Dedifferentiated amniotic fluid mesenchymal stem cell (primary cell): ENCODE measurements around the gene MN1.

Source experiments
- DNase-seq: peaks from one replicate; pipeline ENCODE4 v3.0.0-alpha.2; 2016; ENCODE audit errors: extremely low spot score

Gene MN1

DNA sequence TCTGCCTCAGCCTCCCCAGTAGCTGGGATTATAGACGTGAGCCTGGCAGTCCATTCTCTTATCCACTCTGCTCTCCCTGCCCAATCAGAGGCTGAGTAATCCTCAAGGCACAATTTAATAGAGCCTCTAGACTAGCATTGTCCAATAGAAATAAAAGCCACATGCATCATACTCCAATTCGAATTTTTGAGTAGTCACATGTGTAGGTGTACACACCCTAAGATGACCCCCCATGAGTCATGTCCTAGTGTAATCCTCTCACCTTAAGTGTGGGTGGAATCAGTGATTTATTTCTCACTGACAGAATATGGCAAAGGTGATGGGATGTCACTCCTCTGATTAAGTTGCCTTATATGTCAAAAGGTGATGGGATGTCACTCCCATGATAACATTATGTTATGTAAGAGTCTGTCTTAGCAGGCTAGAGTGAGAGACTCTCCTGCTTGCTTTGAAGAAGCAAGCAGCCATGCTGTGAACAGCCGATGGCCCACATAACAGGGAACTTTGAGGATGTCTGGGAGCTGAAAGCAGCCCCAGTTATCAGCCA is 61.3 kb downstream of the MN1 start:
- no peak for DNase-seq

DNA sequence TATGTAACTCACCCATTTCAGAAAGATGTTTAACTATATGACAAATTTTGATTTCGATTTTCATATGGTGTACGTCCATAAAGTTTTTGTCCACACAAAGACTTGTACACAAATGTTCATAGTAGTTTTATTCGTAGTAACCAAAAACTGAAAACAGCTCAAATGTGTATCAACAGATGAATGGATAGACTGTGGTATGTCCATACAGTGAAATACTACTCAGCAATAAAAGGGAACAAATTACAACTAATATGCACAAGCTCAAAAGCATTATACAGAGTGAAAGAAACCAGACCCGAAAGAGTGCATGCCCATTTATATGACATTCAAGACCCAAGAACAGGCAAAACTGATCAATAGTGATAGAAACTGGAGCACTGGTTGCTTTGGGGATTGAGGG is 64.0 kb downstream of the MN1 start:
- DNase-seq: no peak

DNA sequence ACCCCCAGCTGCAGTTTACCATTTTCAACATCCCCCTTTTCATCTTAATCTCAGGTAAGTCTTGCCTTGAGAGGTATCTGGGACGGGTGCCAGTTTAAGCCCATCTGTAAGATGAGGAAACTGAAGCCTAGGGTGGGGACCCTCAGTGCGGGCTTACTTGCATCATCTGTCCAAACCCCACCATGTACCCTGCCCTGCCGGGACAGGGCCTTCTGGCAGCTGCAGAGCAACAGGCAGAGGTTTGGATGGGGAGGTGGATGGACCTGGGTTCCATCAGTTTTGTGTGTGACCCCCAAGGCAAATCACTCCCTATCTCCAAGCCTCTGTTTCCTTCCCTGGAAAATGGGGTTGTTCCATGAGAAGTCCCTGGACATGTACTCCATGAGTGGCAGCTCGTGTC is 67.5 kb downstream of the MN1 start:
- DNase-seq: no peak

DNA sequence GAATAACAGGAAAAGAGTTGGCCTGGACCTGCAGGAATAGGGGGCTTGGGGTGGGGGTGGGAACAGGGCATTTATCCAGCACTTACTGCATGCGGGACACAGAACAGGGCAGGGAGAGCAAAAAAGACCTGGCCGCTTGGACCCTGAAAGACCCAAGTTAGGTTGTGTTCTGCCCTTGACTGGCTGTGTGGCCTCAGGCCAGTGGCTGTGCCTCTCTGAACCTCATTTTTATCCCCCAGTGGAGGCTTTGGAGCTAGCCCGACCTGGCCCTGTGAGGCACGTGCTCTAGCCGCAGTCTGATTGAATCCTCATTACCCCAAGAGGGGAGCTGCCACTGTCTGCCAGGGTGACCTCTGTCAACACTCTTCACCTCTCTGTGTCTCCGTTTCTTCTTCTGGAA is 68.7 kb downstream of the MN1 start:
- DNase-seq: no peak

DNA sequence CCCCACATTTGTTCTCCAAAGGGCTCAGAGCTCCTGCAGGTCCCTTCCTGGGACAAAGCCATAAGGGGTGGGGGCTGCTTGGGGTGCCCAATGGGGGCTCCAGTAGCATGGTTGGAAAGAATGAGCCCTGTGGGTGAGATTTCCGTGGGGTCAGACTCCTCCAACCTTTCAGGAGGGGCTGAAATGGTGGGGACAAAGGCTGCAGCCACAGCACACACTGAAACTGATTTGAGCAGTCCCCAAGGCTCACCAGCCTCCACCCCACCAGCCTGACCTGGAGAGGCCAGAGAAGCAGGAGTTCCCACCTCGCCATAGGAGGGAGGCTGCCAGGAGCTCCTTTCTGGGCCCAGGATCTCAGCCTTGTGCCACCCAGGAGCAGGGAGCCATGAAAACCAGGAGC is 69.2 kb downstream of the MN1 start:
- DNase-seq: no peak

DNA sequence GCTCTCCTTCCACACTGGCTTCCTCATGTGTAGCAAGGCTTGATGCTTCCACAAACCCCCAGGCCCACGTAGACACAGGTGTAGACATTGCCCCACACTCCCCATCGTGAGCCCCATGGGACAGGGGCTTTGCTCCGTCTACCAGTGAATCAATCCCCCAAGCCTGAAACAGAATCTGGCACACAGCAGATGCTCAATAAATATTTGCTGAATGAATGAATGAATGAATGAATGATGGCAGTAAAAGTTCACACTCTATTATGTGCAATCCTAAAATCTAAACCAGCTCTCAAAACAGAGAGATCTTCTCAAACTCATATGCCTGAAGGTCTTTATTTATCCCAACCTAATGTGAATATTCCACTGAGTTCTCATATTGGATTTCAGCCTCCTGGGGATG is 69.9 kb downstream of the MN1 start:
- no peak for DNase-seq

DNA sequence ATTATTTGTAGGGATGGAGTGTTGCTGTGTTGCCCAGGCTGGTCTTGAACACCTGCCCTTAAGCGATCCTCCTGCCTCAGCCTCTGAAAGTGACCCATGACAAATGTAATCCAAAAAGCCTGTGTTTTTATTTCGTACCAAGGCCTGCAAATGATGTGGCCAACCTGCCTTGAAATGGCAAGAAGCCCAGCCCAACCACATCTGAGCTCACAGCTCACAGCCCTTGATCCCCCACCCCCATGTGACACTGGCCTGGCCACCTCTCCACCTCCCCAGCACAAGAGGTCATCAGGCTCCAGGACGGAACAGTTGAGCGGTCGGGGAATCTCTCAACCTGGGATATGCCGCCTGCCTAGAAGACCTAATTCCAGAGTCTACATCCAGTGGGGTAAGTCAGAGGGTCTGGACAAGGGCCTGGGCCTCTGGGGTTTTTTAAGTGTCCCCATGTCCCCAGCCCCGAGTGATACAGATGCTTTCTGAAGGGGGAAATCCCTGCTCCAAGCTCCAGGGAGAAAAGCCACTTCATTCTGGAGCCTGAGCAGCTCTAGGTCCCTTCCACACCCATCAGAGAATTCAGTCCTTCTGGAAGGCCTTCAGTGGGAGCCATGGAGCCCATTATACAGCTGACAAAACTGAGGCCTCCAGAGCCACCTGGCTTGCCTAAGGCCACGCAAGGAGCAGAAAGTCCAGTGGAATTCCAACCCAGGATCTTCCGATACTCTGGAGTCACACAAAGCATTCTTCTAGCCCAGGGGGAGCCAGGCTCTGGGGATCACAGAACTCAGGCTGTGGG is 70.7 kb downstream of the MN1 start:
- no peak for DNase-seq

DNA sequence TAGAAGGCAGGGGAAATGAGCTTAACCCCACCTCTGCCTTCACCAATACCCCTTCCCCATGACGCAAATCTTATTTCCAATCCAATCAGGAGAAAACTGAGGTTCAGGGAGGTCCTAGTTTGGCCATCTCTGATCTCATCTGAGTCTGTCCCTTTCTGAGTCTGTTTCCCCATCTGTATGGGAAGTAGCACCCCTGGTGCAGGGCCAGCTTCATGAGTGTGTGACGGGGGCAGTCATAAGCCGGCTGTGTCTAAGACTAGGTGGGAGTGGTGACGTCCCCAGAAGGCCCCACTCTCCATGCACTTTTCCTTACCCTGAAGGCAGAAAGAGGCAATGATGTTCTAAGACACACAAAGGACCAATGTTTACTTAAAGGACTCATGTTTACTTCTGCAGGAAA is 72.3 kb downstream of the MN1 start:
- no peak for DNase-seq

DNA sequence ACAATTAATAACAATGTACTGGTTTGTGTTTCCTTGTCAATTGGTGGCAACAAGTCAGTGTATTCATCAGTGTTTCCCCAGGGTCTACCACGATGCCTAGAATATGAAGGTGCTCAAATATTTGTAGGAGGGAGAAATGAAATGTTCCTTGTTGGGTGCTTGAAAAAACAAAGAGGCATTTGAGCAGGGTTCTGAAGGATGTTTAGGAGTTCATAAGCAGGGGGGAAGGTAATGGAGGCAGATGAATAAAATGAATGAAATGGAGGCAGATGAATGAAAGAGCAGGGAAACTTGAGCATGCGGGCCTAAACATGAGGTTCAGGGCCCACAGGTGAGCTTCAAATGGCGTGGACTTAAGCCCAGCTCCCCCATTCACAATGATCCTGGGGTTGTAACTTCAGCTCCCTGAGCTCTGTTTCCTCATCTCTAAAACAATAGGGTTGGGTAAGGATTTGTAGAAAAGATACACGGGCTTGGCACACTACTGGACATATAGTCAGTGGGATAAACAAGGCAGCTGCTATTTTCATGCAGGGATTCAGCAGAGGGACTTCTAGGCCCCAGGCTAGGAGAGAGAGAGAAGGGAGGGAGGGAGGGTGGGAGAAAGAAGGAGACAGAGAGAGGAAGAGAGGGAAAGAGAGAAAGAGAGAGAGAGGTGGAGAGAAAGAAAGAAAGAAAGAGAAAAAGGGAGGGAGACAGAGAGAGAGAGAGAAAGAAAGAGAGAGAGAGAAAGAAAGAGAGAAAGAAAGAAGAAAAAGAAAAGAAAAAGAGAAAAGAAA is 73.7 kb downstream of the MN1 start:
- no peak for DNase-seq

DNA sequence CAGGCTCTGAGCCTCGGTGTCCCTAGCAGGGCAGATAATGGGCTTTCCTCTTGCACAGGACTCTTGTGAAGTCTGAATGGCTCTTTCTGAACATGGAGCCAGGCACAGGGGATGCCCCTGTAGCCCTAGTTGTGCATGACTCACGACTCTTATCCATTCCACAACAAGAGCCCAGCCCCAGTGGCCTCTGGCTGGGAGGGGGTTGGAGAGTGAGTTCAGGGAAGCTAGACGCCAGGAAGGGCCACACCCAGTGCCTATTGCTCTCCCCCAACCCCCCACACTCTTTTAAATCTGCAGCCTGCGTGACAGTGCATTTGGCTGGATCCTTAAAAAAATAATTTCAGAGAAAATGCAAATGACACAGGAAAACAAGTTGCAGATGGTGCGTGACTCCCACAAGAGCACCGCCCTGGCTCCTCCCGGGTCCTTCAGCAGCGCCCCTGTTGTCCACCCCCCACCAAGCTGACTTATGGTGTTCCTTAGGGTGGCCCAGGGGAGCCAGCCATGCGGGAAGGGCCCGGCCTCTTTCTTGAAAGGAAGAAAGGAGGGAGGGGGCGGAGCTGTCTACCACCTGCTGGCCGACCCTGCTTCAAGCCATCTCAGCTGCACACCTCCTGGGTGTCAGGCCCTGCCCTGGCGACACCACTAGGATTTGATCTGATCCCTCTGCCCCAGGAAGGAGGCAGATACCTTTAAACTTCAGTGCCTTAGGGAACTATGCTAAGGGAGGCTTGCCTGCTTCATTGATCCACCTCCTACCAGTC is 74.7 kb downstream of the MN1 start:
- DNase-seq: peak; percentile 95

DNA sequence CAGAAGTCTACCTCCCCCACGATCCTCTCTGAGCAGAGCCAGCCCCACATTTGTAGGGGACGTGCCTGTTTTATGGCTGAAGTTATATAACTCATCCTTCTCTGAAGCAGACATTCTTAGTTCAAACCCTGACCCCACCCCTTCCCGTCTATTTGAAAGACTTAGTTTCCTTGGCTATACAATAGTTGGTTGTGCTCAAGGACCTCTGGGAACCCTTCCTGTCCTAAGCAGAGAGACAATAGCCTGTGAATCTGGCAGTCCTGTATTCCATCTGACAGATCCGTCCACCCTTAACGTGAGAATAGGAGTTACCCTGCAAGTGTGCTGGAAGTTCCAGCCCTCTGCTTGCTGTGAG is 75.2 kb downstream of the MN1 start:
- DNase-seq: no peak

DNA sequence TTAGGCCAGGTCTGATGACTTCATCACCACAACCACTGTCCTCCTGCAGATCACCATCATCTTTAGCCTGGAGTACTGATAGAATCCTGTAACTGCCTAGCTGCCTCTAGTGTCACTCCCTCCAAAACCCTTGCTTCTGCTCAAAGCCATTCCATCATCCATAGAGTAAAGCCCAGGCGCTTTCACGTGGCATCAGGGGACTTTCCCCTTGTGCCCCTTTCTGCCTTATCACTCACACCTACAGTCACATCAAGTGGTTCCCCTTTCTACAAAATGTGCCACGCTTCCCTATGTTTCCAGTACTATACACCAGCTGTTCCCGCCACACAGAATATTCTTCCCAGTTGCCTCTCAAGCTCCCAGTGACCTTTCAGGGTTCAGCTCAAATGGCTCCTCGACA is 75.9 kb downstream of the MN1 start:
- DNase-seq: no peak

DNA sequence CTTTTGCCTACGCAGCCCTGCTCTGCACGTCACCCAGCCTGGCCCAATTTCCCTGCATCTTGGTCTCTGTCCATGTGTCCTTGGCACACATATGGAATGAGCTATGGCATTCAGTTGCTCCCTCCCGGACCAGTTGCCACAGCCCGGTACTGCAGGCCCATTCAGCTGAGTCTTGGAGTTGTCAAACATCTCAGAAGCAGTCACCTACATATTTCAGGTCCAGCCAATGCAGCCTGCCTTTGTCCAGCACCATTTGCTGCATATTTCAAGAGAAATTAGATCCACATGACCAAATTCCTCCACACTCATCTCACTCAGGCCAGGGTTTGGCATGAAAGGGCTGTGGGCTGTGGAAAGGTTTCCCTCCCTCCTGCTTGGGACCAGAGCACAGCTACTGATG is 76.8 kb downstream of the MN1 start:
- DNase-seq: peak; percentile 60

DNA sequence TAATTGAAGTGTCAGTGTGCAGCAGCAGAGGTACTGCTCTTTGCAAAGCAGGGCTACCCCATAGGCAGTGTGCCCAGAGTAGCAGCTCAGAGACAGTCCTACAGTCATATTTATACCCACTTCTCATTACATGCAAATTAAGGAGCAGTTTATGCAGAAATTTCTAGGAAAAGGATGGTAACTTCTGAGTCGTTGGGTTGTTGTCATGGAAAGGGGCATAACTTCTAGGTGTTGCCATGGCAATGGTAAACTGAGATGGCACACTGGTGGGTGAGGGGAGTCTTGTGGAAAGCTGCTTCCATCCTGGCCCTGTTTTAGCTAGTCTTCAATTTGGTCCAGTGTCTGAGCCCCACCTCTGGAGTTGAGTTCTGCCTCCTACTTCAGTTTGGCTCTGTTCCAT is 77.4 kb downstream of the MN1 start:
- peak; percentile 22 for DNase-seq

DNA sequence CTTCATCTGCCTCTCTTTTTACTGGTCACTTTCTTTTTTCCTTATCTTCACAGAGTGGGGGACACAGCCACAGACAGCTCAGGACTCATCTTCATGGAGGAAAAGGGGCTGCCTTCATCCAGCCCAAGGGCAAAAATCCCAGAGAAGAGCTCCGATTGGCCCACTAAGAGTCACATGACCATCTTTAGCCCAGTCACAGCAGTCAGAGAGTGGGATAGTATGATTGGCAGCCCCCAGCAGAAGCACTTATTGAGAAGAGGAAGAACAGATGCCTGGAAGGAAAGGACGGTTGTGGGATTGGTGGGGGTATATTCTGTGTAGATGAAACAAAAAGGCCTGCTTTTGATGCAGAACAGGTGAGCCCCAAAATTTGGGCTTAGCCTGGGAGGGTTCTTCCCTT is 77.8 kb downstream of the MN1 start:
- no peak for DNase-seq

DNA sequence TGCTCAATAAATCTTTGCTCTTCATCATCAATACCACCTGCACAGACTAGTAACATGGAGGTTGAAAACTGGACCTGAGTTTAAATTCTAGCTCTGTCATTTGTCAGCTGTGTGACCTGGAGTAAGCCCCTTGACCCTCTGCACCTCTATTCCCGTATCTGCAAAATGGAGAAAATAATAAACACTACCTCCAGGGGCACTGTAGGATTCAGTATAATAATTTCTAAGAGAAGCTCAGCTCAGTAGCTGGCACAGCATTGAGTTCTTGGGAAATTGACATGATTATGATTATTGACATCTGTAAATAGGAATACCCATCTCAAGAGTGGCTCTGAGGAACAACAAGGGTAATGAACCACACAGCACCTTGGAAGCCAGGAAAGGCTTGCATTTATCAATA is 78.4 kb downstream of the MN1 start:
- DNase-seq: no peak

DNA sequence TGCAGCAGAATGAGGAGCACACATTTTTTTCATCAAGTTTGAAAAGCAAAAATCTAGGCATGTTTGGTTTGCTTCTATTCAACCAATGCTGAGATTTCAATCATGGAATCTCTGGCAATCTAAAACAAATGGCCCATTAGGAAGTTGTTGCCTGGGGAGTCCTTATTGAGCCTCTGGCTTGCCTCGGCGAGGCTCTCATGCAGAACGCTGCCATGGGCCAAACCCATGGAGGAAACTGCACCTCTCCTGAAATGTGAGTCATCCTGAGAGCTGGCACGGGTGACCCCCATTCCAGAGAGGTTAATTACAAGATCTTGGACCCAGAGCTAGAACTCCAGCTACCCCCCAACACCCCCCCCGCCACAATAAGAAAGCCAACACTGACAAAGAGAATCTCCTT is 80.7 kb downstream of the MN1 start:
- peak; percentile 20 for DNase-seq

DNA sequence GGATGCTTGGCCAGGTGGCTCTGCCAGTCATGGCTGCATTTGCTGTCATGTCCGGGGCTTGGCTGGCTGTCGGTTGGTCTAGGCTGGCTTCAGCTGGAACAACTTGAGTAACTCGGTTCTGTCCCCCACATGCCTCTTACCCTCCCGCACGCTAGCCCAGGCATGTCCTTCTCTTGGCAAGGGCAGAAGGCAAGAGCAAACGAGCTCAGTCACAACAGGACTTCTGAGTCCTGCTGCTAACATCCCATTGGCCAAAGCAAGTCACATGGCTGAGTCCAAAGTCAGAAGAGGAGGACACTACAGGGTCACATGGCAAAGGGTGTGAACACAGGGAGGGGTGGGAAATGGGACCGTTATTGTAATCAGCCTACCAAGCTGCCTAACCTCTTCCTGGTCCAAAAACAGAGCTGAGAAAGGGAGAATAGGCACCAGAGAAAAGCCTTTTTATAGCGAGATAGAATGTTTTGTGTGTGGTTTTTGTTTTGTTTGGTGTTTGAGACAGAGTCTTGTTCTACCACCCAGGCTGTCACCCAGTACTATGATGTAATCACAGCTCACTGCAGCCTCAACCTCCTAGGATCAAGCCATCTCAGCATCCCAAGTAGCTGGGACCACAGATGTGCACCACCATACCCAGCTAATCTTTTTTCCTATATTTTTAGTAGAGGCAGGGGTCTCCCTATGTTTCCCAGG is 81.9 kb downstream of the MN1 start:
- DNase-seq: no peak

DNA sequence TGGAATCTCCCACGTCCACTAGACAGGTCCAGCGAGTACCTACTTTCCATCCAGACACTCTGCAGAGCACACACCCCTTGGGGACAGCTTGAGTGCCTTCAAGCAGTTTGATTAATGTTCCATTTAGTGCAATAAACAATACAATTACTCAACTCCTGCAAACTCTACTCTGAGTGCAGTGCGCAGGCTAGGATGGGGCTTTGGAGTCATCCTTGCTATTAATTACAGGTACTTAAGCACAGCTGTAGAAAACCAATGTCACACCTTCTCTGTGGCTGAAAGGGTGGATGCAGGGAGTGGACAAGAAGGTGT is 82.6 kb downstream of the MN1 start:
- no peak for DNase-seq

DNA sequence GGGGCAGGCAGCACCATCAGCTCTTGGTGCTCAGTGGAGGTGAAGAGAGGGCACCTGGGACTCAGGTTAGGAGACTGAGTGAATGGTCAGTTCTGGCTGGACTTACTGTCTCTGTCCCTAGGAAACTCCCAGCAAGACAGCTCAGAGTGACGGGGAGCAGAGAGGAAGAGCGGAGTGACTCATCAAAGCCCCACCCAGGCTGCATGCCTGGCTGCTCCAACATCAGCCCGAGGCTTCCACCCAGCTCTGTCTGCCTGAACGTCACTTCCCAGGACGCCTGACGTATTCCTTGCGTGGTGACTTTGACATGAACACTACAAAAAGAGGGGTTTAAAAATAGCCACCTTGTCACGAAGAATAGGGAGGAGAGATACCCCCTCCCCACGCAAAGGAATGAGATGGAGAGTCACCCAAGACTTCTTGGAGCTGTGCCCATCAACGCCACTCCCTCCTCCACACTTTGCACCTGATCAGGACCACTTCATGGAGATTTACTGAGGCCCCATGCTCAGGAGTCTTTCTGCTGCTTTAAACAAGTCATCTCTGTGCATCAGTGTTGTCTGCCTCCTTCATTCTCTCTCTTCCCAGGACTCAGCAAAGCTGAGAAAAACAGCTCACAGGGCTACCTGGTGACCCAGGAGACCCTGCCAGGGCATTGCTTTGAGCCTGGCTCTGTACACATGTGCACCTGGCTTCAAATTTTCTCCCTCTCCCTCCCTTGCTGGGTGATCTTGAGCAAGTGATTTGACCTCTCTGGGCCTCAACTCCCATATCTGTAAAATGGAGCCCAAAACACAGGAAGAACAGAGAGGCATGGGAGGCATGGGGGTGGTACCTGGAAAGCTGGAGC is 83.1 kb downstream of the MN1 start:
- DNase-seq: peak; percentile 95

DNA sequence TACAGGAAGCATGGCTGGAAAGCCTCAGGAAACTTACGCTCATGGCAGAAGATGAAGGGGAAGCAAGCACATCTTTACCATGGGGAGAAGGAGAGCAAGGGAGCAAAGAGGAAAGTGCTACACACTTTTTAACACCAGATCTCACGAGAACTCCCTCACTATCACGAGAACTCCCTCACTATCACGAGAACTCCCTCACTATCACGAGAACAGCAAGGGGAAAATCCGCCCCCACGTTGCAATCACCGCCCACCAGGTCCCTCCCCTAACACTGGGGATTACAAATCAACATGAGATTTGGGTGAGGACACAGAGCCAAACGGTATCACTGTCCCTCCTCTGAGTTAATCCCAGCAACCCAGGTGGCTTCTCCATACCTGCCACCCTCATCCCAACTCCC is 84.5 kb downstream of the MN1 start:
- no peak for DNase-seq
